Activated naive CD8-positive, alpha-beta T cell treated with anti-CD3 and anti-CD28 coated beads, Interleukin-2, amount 50 U/mL, for 16 hours (primary cell): ENCODE data around the gene LRRC34.
A peak's percentile ranks its signal among the peaks of the same experiment; 100 is the strongest.

ENCODE experiments used
- DNase-seq: peaks from one replicate; pipeline ENCODE4 v3.0.0-alpha.2; 2020; ENCODE audit warnings: low read depth, low spot score

LRRC34 gene

DNA sequence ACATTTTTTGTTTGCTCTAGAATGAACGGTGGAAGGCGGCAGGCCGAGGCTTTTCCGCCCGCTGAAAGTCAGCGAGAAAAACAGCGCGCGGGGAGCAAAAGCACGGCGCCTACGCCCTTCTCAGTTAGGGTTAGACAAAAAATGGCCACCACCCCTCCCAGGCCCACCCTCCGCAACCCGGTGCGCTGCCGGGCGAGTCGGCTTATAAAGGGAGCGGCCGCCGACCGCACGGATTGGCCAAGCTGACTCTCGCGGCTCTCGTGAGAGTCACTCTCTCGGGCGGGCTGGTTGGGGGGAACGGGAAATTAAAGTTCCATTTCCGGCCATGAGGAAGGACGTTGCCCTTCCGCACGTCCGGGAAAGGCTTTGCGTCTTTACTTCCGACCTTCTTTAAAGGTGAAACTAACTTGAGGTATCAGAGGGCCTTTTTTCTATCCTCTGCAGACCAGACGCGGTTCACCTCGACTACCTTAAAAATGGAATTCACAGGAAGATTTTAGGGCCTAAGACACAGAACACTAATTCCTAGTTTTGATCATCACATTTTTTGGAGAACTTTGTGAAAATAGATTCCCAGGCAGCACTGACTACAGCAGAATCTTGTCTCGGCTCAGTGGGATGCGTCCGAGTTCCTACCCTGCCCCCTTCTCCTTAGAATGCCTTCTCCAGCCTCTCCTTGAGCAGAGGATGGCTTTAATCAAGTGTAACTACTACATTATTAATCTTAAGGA lies 47.7 kb downstream of the LRRC34 start, which contains the start of gene TERC:
Gene TERC, minus strand, starts transcription at position 179 of the 731 bp plus-strand sequence.
- DNase-seq, result peak; percentile 86

DNA sequence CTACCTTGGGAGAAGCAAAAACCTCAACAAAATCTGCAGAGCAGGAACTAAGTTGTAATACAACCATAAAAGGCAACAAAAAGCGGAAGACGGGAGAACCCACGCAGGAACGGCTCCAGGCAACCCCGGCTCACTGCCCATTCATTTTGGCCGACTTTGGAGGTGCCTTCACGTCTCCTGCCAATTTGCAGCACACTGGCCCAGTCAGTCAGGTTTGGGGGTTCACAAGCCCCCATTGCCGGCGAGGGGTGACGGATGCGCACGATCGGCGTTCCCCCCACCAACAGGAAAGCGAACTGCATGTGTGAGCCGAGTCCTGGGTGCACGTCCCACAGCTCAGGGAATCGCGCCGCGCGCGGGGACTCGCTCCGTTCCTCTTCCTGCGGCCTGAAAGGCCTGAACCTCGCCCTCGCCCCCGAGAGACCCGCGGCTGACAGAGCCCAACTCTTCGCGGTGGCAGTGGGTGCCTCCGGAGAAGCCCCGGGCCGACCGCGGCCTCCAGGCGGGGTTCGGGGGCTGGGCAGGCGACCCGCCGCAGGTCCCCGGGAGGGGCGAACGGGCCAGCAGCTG lies 48.3 kb downstream of the LRRC34 start:
- DNase-seq, result peak; percentile 24

DNA sequence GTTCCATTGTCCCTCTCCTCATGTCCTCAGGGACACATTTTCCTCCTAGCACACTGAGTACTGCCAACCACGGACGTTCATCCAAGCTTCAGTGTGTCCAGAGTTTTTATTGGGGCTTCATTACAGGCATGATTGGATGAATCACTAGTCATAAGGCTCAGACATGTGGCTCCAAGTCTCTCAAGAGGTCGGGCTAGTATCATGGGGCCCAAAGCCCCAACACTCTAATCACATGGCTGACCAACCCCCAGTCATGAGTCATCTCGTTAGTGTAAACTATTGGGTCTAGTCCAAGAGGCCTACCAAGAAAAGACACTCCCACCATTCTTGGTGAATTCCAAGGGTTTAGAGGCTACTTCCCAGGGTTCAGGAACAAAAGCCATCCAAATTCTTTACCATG lies 52.2 kb downstream of the LRRC34 start:
- DNase-seq, result no peak

DNA sequence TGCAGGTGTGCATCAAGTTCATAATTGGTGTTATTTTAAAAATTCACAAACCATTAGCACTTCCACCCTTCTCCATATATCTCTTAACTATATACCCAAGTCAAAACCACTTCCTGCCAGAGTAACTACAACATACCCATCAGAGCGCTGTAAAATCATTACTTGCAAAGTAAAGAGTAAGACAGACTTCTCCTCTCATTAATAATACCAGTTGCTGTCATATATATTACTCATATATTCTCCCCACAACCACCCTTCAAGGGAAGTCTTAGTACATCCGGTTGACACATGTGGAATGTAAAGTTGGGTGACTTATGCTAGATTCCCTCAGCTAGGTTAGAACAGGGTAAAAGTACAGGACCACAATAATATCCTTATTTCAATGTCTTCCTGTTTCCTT lies 53.4 kb downstream of the LRRC34 start:
- no peak for DNase-seq

DNA sequence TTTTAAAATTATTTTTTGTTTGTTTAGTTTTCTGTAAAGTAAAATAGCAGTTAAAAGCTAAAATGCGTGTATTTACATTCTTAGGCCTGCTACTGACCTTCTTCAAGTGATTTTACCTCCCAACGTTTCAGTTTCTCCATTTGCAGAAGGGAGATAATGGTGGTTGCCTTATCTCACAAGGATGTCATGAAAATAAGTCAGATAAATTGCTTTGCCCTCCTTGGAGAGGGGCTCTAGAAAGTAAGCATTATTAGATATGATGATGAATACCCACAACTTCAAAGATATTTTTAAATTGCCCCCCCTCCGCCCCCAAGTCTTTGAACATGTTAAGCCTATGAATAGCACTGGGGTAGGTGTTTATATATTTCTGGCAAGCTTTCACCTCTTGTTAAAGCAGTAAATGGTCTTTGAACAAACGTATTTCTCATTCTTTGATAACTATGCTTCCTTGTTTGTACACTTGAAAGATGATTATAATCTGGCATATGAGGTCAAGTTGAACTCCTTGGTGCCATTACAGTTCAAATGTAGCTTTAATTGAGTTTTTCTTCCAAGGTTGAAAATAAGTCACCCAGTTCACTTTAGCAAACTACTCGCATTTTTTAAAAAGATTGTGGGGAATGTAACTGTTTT lies 54.2 kb downstream of the LRRC34 start:
- no peak for DNase-seq

DNA sequence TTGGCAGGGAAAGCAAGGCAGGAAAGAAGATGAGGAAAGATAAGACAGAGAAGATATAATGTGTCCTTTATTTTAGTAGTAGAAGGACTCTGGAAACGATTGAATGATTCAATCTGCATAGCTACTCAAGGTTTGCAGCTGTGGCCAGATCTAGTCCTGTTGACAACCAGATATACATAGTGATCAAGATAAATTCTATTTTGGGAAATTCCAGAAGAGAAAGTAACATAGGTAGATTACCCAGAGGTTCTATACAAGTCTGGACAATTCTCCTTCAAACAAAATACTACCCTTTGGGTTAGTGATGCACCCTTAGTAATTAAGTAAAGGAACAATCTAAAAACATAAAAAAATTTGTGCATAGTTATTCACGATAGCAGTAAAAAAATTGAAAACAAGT lies 57.2 kb downstream of the LRRC34 start:
- DNase-seq, result no peak

DNA sequence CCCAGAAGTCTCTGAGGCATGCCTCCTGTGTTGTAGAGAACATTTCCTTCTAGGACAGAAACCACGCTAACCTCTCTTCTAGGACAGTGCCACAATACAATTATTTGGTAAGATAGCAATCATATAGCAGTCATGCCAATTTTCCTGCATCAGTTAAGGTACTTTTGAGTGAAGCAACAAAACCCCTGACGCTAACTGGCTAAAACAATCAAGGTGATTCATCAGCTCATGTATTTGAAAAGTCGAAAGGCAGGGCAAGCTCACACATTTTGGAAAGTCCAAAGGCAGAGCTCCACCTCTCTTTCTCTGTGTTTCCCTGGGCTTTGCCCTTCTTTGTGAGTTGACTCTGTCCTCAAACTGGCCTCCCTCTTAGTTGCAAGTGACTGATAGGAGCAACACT lies 58.0 kb downstream of the LRRC34 start:
- DNase-seq, result no peak

DNA sequence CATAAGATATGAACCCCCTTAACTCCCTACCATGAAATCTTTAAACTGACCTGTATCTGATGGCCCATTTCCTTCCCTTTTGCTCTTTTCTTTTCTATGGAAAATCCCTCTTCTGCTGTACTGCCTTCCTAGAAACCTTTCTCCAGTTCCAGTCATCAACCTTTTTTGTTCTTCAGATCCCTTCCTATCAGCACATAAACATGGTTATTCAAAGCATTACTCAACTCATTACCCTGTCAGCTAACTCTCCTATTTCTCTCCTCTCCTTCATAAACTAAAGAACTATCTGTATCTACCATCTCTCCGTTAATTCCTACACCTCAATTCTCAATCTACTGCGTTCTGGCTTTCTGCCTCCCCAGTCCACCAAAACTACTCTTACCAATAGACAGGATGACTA lies 60.8 kb downstream of the LRRC34 start:
- no peak for DNase-seq

DNA sequence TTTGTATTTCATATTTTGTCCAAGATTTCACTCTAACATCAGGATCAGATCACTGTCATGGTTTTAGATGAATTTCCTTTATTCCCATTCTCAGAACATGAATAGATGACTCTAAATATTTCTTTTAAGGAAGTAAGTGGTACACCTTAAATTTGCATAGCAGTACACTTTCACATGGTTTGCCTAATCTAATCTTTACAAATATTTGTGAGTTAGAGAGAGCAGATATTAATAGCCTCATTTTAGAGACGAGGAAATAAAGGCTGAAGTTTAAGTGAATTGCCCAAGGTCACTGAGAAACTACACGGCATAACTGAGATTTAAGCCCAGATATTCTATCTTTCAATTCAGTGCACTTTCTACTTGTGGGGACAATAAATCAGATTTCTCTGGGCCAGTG lies 62.0 kb downstream of the LRRC34 start:
- no peak for DNase-seq

DNA sequence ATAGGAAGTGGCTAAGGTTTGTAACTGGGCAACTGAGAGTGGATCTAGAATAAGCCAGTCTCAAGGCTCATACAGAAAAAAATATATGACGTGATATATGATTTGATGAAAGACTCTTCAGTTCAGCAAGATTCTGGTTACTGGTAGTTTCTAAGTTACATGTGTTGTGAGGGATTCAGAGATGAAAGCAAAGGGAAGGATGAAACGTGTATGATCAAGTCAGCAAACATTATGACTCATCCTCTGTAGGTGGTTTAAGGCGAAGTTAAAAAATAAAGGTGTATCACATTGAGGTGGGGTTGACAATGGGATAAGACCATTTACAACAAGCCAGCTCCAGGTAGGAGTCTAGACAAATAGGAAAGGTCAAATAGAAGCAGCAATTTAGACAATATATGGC lies 64.0 kb downstream of the LRRC34 start:
- no peak for DNase-seq

DNA sequence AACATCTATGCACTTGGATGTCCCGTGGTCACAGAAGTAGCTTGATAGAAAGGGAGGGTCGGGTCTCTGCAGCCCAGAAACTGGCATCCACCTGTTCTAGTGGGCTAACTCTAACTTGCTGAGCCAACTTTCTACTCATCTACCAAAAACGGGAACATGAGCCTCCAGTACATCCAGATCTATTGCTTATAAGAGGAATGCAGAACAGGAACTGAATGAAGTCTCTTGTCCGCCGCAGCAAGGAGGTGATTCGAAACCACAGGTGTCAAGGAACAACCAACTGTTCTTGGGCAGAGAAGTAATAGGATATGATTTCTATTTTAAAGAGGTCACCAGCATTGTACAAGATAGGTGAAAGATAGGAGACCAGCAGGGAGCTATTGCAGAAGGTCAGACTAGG lies 65.8 kb downstream of the LRRC34 start:
- DNase-seq, result no peak

DNA sequence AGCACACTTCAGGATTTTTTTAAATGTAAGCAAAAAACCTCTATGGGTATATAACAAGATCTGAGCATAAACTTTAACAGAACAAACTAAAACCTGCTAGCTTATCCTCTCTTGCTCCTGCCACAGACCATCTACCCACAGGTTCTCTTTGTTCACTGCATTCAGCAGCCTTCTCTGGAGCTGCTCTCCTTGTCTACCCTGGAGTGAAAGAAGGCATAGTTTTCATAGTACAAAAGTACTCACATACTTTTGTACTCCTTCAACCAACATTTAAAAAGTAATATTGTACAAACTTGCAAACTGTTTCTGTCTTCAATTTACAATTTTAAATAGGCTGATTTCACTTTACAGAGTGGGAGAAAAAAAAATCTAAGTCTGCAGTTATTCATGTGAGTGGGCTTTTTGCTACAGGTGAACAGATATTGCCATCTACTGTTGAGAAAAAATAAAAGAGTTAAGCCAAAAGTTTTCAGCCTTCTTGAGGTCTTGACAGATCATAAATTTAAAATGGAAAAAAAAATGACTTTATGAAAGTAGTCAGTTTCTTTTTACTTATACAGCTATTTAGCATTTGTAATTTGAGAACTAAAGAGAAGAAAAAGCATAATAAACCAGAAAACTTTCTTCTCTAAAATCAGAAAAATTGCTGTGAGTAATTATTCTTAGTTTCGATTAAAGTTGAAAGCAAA lies 68.2 kb downstream of the LRRC34 start:
- DNase-seq, result no peak
